Fibroblast of lung (primary cell): Measurements from ENCODE around the gene PGPEP1.

Experiments used
- EZH2 ChIP-seq: IDR thresholded peaks from 2 replicates; pipeline ENCODE4 v1.5.1; 2012; ENCODE audit warnings: low read length, control low read depth, mild to moderate bottlenecking; ENCODE audit errors: missing control alignments
- TF ChIP-seq, protein P1 (sequence below), 2 donors: IDR thresholded peaks in 1 of 2; conservative IDR thresholded peaks in 1 of 2; 1 replicate in 1 of 2; 2 replicates in 1 of 2; pipeline ENCODE4 v1.5.1; 2011 to 2012; ENCODE audit warnings: low read length in 2 of 2, control low read depth in 1 of 2, inconsistent platforms in 1 of 2, low read depth in 1 of 2, mild to moderate bottlenecking in 1 of 2

DNA sequence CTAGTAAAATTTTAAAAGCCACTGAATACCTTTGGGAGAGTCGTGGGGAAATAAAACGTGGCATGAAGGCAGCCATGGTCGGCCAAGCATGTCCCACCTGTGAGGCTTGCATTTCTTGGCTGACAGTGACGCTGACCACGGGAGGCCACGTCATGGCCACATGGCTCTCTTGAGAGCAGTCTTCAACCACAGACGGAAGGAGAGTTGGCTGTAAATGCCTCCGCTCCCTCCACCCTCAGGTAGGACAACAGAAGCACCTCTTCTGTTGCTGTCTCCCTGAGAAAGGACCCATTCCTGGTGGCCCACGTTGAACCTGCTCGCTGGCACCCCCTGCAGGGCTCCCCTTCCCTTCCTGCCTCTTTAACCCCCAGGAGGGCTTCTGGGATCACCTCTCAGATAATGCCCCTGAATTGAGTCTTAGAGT lies 67.7 kb downstream of the PGPEP1 start:
- TF ChIP-seq, protein P1, sequence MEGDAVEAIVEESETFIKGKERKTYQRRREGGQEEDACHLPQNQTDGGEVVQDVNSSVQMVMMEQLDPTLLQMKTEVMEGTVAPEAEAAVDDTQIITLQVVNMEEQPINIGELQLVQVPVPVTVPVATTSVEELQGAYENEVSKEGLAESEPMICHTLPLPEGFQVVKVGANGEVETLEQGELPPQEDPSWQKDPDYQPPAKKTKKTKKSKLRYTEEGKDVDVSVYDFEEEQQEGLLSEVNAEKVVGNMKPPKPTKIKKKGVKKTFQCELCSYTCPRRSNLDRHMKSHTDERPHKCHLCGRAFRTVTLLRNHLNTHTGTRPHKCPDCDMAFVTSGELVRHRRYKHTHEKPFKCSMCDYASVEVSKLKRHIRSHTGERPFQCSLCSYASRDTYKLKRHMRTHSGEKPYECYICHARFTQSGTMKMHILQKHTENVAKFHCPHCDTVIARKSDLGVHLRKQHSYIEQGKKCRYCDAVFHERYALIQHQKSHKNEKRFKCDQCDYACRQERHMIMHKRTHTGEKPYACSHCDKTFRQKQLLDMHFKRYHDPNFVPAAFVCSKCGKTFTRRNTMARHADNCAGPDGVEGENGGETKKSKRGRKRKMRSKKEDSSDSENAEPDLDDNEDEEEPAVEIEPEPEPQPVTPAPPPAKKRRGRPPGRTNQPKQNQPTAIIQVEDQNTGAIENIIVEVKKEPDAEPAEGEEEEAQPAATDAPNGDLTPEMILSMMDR (conservative IDR thresholded peaks at IDR 0.05 in 1 of 2, IDR thresholded peaks at IDR 0.05 in 1 of 2; ENCODE audit: low read depth in 1 of 2, low read length in 2 of 2) = peak; percentile 29 to 47
- TF ChIP-seq EZH2 = no peak
